ENCODE data around the gene GPR137.
"Not testable (repeated sequence)": the region's sequence is repeated elsewhere in the genome, so short reads cannot be mapped to it uniquely, and the experiment has no call there.

The GPR137 gene

GRCh38 chr11:64322925-64323260, 37.2 kb downstream of the GPR137 start:
- no peak for DNase-seq (ENCODE audit: low spot score)
- no peak for TF ChIP-seq CTCF (IDR thresholded peaks at IDR 0.05; ENCODE audit: borderline replicate concordance, control extremely low read depth, extremely low read depth, insufficient read depth, missing control alignments)
- in situ Hi-C loops (cut with MboI; ENCODE audit: low sequenced_read_pairs, unreplicated experiment): no loop called here

- TF ChIP-seq CTCF (IDR thresholded peaks at IDR 0.05; ENCODE audit: borderline replicate concordance, control extremely low read depth, extremely low read depth, insufficient read depth, missing control alignments): no peak
- in situ Hi-C loops (cut with MboI; ENCODE audit: low sequenced_read_pairs, unreplicated experiment): no loop called here
- DNase-seq (ENCODE audit: low spot score): no peak
Observed at GRCh38 chr11:64323373-64323772, 37.7 kb downstream of the GPR137 start.

- in situ Hi-C loops (cut with MboI; ENCODE audit: low sequenced_read_pairs, unreplicated experiment); DNase-seq (ENCODE audit: low spot score): not testable (repeated sequence)
Observed at GRCh38 chr11:64323984-64324383, 38.3 kb downstream of the GPR137 start.

GRCh38 chr11:64324692-64325469, 39.2 kb downstream of the GPR137 start:
- in situ Hi-C loops (cut with MboI; ENCODE audit: low sequenced_read_pairs, unreplicated experiment): no loop called here
- no peak for TF ChIP-seq CTCF (IDR thresholded peaks at IDR 0.05; ENCODE audit: borderline replicate concordance, control extremely low read depth, extremely low read depth, insufficient read depth, missing control alignments)
- DNase-seq (ENCODE audit: low spot score): no peak

- DNase-seq (ENCODE audit: low spot score): no peak
- TF ChIP-seq CTCF (IDR thresholded peaks at IDR 0.05; ENCODE audit: borderline replicate concordance, control extremely low read depth, extremely low read depth, insufficient read depth, missing control alignments): no peak
- in situ Hi-C loops (cut with MboI; ENCODE audit: low sequenced_read_pairs, unreplicated experiment): no loop called here
Observed at GRCh38 chr11:64327375-64327774, 41.7 kb downstream of the GPR137 start.

- DNase-seq (ENCODE audit: low spot score): no peak
- in situ Hi-C loops (cut with MboI; ENCODE audit: low sequenced_read_pairs, unreplicated experiment): no loop called here
- TF ChIP-seq CTCF (IDR thresholded peaks at IDR 0.05; ENCODE audit: borderline replicate concordance, control extremely low read depth, extremely low read depth, insufficient read depth, missing control alignments): no peak
Observed at GRCh38 chr11:64327993-64328392, 42.3 kb downstream of the GPR137 start.

GRCh38 chr11:64330888-64331287, 45.2 kb downstream of the GPR137 start:
- TF ChIP-seq CTCF (IDR thresholded peaks at IDR 0.05; ENCODE audit: borderline replicate concordance, control extremely low read depth, extremely low read depth, insufficient read depth, missing control alignments): no peak
- in situ Hi-C loops (cut with MboI; ENCODE audit: low sequenced_read_pairs, unreplicated experiment): no loop called here
- no peak for DNase-seq (ENCODE audit: low spot score)
